Uterus (tissue), 4 donors: Measurements from ENCODE around the gene CREB3L2. TPM values are rescaled to one million over a fixed set of nuclear protein-coding genes. Genes with fewer than 3 reads are reported as not detected.

Source experiments
- DNase-seq, 2 donors: peaks; one replicate each; pipeline ENCODE4 v3.0.0-alpha.2; 2019 to 2020
- H3K27ac ChIP-seq, 2 donors: fragments of 200-600 bp; sonication (generic); 1 replicate in 1 of 2; 2 replicates in 1 of 2; pipeline ENCODE4 v1.5.1; 2016 to 2018
- H3K27me3 ChIP-seq, 2 donors: fragments of 200-600 bp; sonication (generic); one replicate each; pipeline ENCODE4 v1.5.1; 2018 to 2019; ENCODE audit warnings: control low read depth in 1 of 2
- H3K36me3 ChIP-seq, 2 donors: fragments of 200-600 bp; sonication (generic); one replicate each; pipeline ENCODE4 v1.5.1; 2019; ENCODE audit warnings: control low read depth in 1 of 2
- H3K4me1 ChIP-seq, 2 donors: fragments of 200-600 bp; sonication (generic); one replicate each; pipeline ENCODE4 v1.5.1; 2018 to 2019; ENCODE audit warnings: control low read depth in 1 of 2
- H3K4me3 ChIP-seq, 2 donors: fragments of 200-600 bp; sonication (generic); 1 replicate in 1 of 2; 2 replicates in 1 of 2; pipeline ENCODE4 v1.5.1; 2018 to 2019; ENCODE audit warnings: mild to moderate bottlenecking in 1 of 2
- H3K9me3 ChIP-seq, 2 donors: fragments of 200-600 bp; sonication (generic); one replicate each; pipeline ENCODE4 v1.5.1; 2019; ENCODE audit warnings: control low read depth in 1 of 2
- CTCF ChIP-seq, 4 experiments: fragments of 200-600 bp in 2 of 4; fragments of 450-650 bp in 2 of 4; sonication (generic) in 2 of 4; IDR thresholded peaks; one replicate each; pipeline ENCODE4 v1.5.1; 2016 to 2019; ENCODE audit warnings: antibody characterized with exemption in 4 of 4, mild to moderate bottlenecking in 2 of 4, moderate library complexity in 1 of 4
- POLR2A ChIP-seq, 2 donors: fragments of 450-650 bp; IDR thresholded peaks; one replicate each; pipeline ENCODE4 v1.6.1; 2016; ENCODE audit warnings: antibody characterized with exemption in 2 of 2, mild to moderate bottlenecking in 1 of 2, moderate library complexity in 1 of 2
- intact Hi-C: fragments of 100-400 bp; cut with DNase I; formaldehyde crosslinking; loops from one replicate; pipeline ENCODE4 v1.15.1; 2023; ENCODE audit warnings: low total_unique reads
- total RNA-seq, 4 donors: library from RNA; depleted of rRNA in 3 of 4; stranded (reverse); fragments of >200 nt in 3 of 4; gene quantifications; one replicate each; pipeline versions ENCODE4 v1.1.0 to v1.2.4, GENCODE V29; 2014 to 2023
- donor health status: DM: yes; HTN: yes; CAD: no.

CREB3L2 gene
- total RNA-seq, 4 donors from 2014 or later: 24.7 to 185 (median 41.1) TPM

GRCh38 chr7:137958470-137959431, 43.1 kb downstream of the CREB3L2 start:
- H3K27ac ChIP-seq: peak overlapping the region; percentile 54 to 91

GRCh38 chr7:137957887-137958286, 44.0 kb downstream of the CREB3L2 start:
- Histone ChIP-seq H3K36me3 (no peaks in the 10 kb centered on the region), H3K27ac (peak overlapping the region; percentile 54 to 91), H3K4me1 (peaks cover 0 to 20% of the 10 kb centered on the region in 2 donors), H3K9me3 (no peaks in the 10 kb centered on the region), H3K4me3 (no peak overlapping the region), H3K27me3 (no peaks in the 10 kb centered on the region)
- intact Hi-C loops: no loop called here
- no peak for DNase-seq
- TF ChIP-seq POLR2A (IDR thresholded peaks at IDR 0.05) (no peak), CTCF (IDR thresholded peaks at IDR 0.05) (no peak)

More at GRCh38 chr7:137958470-137959431, 43.1 kb downstream of the CREB3L2 start:
- no peaks in the 10 kb centered on the region for H3K9me3 ChIP-seq
- H3K27me3 ChIP-seq: no peaks in the 10 kb centered on the region
- H3K4me1 ChIP-seq: peaks cover 0 to 20% of the 10 kb centered on the region in 2 donors
- intact Hi-C loops: no loop called here
- TF ChIP-seq CTCF (IDR thresholded peaks at IDR 0.05) (no peak), POLR2A (IDR thresholded peaks at IDR 0.05) (no peak)
- no peak for DNase-seq
- no peak overlapping the region for H3K4me3 ChIP-seq
- H3K36me3 ChIP-seq: no peaks in the 10 kb centered on the region

GRCh38 chr7:137956591-137956990, 45.3 kb downstream of the CREB3L2 start:
- Histone ChIP-seq H3K4me1 (peaks cover 0 to 26% of the 10 kb centered on the region in 2 donors), H3K36me3 (no peaks in the 10 kb centered on the region), H3K4me3 (no peak overlapping the region), H3K9me3 (no peaks in the 10 kb centered on the region), H3K27ac (peak overlapping the region; percentile 54 to 91), H3K27me3 (no peaks in the 10 kb centered on the region)
- intact Hi-C loops: no loop called here
- no peak for DNase-seq
- TF ChIP-seq CTCF (IDR thresholded peaks at IDR 0.05) (no peak), POLR2A (IDR thresholded peaks at IDR 0.05) (no peak)

GRCh38 chr7:137956183-137956582, 45.7 kb downstream of the CREB3L2 start:
- Histone ChIP-seq H3K4me1 (peaks cover 0 to 26% of the 10 kb centered on the region in 2 donors), H3K36me3 (no peaks in the 10 kb centered on the region), H3K27me3 (no peaks in the 10 kb centered on the region), H3K9me3 (no peaks in the 10 kb centered on the region), H3K27ac (peak overlapping the region; percentile 54 to 91), H3K4me3 (no peak overlapping the region)
- no peak for DNase-seq
- no peak for TF ChIP-seq CTCF (IDR thresholded peaks at IDR 0.05)
- no peak for TF ChIP-seq POLR2A (IDR thresholded peaks at IDR 0.05)
- intact Hi-C loops: no loop called here

- peaks cover 3 to 26% of the 10 kb centered on the region in 2 donors for H3K4me1 ChIP-seq
- DNase-seq: no peak
- H3K27ac ChIP-seq: peak overlapping the region; percentile 82 to 91
- H3K27me3 ChIP-seq: no peaks in the 10 kb centered on the region
- intact Hi-C loops: no loop called here
- H3K4me3 ChIP-seq: no peak overlapping the region
- H3K36me3 ChIP-seq: no peaks in the 10 kb centered on the region
- no peaks in the 10 kb centered on the region for H3K9me3 ChIP-seq
- TF ChIP-seq CTCF (IDR thresholded peaks at IDR 0.05) (no peak), POLR2A (IDR thresholded peaks at IDR 0.05) (no peak)
These were observed 47.3 kb downstream of the CREB3L2 start for GRCh38 chr7:137954614-137955013.
